ENCODE results near the gene EFCAB10. TPM values are rescaled to one million over a fixed set of nuclear protein-coding genes. Genes with fewer than 3 reads are reported as not detected.

Gene EFCAB10
- total RNA-seq, 1 donor from 2014 or later = 0.28 TPM

DNA sequence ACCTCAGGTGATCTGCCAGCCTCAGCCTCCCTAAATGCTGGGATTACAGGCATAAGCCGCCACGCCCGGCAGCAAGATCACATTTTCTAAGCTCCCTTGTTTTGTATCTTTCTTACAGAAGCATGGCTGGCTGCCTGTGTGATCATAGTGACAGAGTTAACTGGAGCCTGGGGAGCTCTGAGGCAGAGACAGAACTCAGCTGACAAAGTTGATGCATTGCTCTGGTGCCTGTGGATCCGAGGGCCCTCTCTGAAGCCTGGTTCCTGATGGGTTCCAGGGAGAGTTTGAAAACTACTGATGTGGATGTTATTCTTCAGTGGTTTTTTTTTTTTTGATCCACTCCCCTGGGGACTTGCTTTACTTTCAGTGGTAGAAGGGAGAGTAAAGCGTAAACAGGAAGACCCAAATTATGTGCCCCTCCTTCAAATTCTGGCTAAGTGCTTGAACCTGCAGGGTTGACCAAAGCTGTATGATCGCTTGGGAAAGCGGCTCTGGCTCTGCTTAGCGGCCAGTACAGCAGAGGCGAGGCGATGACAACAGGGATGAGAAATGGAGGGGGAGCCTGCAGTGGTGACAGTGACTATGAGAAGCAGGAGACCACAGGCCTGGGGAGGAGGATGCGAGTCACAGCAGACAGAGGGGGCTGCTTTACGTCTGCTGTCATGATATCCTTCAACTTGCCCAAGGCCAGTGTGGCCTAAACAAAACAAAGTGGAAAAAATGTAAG is 6.8 kb upstream of the EFCAB10 start:
- no peaks in the 10 kb centered on the region for H3K9me3 Mint-ChIP-seq (ENCODE audit: unreplicated experiment)
- DNase-seq (ENCODE audit: low spot score) = no peak
- no peak overlapping the region for H3K4me3 Mint-ChIP-seq (ENCODE audit: unreplicated experiment)
- peaks cover 3% of the 10 kb centered on the region for H3K4me1 Mint-ChIP-seq (ENCODE audit: unreplicated experiment)
- no peak overlapping the region for H3K27ac Mint-ChIP-seq (ENCODE audit: unreplicated experiment)
- TF ChIP-seq, protein P1, sequence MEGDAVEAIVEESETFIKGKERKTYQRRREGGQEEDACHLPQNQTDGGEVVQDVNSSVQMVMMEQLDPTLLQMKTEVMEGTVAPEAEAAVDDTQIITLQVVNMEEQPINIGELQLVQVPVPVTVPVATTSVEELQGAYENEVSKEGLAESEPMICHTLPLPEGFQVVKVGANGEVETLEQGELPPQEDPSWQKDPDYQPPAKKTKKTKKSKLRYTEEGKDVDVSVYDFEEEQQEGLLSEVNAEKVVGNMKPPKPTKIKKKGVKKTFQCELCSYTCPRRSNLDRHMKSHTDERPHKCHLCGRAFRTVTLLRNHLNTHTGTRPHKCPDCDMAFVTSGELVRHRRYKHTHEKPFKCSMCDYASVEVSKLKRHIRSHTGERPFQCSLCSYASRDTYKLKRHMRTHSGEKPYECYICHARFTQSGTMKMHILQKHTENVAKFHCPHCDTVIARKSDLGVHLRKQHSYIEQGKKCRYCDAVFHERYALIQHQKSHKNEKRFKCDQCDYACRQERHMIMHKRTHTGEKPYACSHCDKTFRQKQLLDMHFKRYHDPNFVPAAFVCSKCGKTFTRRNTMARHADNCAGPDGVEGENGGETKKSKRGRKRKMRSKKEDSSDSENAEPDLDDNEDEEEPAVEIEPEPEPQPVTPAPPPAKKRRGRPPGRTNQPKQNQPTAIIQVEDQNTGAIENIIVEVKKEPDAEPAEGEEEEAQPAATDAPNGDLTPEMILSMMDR (IDR thresholded peaks at IDR 0.05; ENCODE audit: unreplicated experiment) = no peak
- H3K36me3 Mint-ChIP-seq (ENCODE audit: low read depth, unreplicated experiment) = peaks cover 4% of the 10 kb centered on the region
- H3K27me3 Mint-ChIP-seq (ENCODE audit: unreplicated experiment) = no peaks in the 10 kb centered on the region

DNA sequence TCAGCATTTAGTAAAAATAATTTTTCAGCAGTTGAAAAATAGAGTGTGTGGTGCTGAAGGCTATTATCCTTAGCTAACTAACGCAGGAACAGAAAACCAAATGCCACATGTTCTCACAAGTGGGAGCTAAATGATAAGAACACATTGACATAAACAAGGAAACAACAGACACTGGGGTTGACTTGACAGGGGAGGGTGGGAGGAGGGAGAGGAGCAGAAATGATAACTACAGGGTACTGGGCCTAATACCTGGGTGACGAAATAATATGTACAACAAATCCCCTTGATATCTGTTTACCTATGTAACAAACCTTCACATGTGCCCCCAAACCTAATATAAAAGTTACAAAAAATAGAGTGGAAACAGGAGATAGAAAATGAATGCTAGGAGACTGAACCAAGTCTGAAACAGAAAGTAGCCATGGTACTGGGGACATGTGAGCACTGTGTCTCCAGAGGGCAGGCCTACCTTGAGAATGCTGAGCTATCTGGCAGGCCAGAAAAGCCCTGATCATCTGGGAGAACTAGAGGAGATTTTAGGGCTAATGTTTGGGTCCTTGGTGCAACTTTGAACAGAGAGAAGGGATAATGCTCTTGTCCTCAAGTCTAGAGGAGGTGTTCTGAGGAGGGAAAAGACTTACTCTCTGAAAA is 4.7 kb upstream of the EFCAB10 start:
- Mint-ChIP-seq H3K36me3 (ENCODE audit: low read depth, unreplicated experiment) (peaks cover 8% of the 10 kb centered on the region), H3K27ac (ENCODE audit: unreplicated experiment) (no peak overlapping the region), H3K4me1 (ENCODE audit: unreplicated experiment) (peaks cover 3% of the 10 kb centered on the region), H3K9me3 (ENCODE audit: unreplicated experiment) (no peaks in the 10 kb centered on the region), H3K4me3 (ENCODE audit: unreplicated experiment) (no peak overlapping the region), H3K27me3 (ENCODE audit: unreplicated experiment) (no peaks in the 10 kb centered on the region)
- DNase-seq (ENCODE audit: low spot score) = no peak
- TF ChIP-seq, protein P1 (IDR thresholded peaks at IDR 0.05; ENCODE audit: unreplicated experiment) = no peak

DNA sequence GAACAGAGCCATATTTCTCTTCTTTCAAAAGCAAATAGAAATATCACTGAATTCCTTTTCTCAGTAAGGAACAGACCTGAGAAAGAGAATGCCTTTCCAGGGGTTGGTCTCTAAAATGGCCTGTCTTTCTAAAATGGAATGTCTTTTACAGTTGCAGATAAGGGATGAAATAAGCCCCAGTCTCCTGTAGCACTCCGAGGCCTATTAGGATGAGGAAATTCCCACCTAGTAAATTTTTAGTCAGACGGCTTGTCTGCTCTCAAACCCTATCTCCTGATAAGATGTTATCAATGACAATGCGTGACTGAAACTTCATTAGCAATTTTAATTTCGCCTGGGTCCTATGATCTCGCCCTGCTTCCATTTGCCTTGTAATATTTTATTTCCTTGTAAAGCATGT is 2.9 kb upstream of the EFCAB10 start:
- Mint-ChIP-seq H3K9me3 (ENCODE audit: unreplicated experiment) (no peaks in the 10 kb centered on the region), H3K4me1 (ENCODE audit: unreplicated experiment) (peaks cover 3% of the 10 kb centered on the region), H3K4me3 (ENCODE audit: unreplicated experiment) (peak overlapping the region; percentile 59), H3K27ac (ENCODE audit: unreplicated experiment) (no peak overlapping the region), H3K27me3 (ENCODE audit: unreplicated experiment) (no peaks in the 10 kb centered on the region), H3K36me3 (ENCODE audit: low read depth, unreplicated experiment) (peaks cover 8% of the 10 kb centered on the region)
- TF ChIP-seq, protein P1 (IDR thresholded peaks at IDR 0.05; ENCODE audit: unreplicated experiment) = no peak
- no peak for DNase-seq (ENCODE audit: low spot score)

DNA sequence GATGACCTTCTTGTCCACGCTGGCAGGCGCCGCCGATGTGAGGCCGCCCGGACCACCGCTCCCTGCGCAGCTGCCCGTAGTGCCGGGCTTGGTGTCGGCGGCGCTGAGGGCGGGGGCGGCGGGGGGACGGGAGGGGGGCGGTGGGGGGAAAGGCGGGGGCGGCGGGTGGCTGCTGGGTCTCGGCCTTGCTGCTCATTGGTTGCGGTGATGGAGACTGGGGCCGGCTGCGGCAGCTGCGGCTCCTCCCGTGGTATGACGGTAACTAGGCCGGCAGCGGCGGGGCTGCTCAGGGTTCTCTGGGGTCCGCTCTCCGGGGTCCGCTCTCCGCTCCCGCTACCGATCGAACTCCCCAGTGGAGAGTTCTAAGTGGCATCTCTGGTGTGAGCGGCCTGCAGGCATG is 1.8 kb upstream of the EFCAB10 start:
- peaks cover 8% of the 10 kb centered on the region for H3K36me3 Mint-ChIP-seq (ENCODE audit: low read depth, unreplicated experiment)
- DNase-seq (ENCODE audit: low spot score) = no peak
- H3K4me1 Mint-ChIP-seq (ENCODE audit: unreplicated experiment) = peaks cover 3% of the 10 kb centered on the region
- TF ChIP-seq, protein P1 (IDR thresholded peaks at IDR 0.05; ENCODE audit: unreplicated experiment) = no peak
- no peaks in the 10 kb centered on the region for H3K9me3 Mint-ChIP-seq (ENCODE audit: unreplicated experiment)
- no peak overlapping the region for H3K27ac Mint-ChIP-seq (ENCODE audit: unreplicated experiment)
- H3K27me3 Mint-ChIP-seq (ENCODE audit: unreplicated experiment) = no peaks in the 10 kb centered on the region
- H3K4me3 Mint-ChIP-seq (ENCODE audit: unreplicated experiment) = no peak overlapping the region
